Measurements from ENCODE around the gene CCDC110.
"Not testable (repeated sequence)": the region's sequence is repeated elsewhere in the genome, so short reads cannot be mapped to it uniquely, and the experiment has no call there.

Gene CCDC110

DNA sequence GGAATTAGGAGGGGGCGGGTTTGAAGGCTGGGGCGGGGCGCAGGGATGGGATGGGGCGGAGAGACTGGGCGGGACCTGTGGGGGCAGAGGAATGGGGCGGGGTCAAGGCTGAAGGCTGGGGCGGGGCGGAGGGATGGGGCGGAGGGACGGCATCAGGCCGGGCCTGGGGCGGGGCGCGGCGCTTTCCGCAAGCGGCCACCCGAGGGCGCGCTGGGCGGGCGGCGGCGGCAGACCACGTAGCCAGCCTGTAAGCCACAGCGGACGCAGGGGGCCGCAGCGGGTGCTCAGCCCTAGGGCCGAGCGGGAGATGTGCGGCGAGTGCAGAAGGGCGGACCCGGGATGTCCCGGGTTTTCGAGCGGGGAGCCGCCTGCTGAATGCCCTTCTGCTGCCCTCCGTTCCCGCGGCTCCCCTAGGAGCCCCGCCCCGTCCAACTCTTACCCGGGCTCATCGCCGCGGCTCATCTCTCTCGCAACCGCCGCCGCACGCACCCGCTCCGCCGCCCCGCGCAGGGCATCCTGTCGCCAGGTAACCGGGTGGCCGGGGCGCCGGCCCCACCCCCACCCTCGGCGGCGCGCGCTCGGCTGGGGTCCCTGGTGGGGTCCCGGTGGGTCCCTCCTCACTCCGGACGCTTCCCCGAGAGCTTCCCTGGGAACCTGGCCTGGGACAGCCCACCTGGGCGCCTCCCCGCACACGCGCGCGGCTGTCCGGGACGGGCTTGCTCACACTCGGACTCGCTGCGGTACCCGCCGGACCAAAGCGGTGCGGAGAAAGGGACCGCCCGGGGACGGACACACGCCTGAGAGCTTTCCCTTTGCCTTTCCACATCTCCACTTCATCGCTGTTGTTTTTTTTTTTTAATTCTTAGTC, at the start of gene CCDC110:
TSS of gene CCDC110 (minus strand) at position 499 of the 868 bp plus-strand sequence. CDS start at position 449, 50 bp downstream.
- DNase-seq: peak; percentile 89 to 92

GRCh38 chr4:185520119-185520518, 48.6 kb upstream of the CCDC110 start:
- no peak for DNase-seq

DNA sequence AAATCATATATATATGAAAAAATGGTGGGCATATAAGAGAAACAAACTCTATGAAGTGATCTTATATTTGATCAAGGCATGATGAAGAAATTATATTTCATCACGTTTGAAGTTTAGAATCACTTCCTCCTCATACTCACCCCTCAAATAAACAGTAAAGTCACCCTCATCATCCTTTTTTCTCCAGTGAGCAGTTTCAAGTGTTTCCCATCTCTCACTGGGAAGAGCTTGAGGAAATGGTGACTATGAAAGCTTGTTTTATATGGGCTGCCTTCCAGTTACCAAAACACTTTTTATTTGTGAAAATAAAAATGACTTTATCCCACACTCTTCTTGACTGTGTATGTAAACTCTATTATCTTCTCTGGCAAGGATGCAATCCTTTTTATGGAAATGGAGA, 47.0 kb upstream of the CCDC110 start:
- DNase-seq: no peak

- no peak for DNase-seq
These were observed 46.5 kb upstream of the CCDC110 start for GRCh38 chr4:185518069-185518468.

- no peak for DNase-seq
These were observed 43.7 kb upstream of the CCDC110 start for GRCh38 chr4:185515248-185515647.

DNA sequence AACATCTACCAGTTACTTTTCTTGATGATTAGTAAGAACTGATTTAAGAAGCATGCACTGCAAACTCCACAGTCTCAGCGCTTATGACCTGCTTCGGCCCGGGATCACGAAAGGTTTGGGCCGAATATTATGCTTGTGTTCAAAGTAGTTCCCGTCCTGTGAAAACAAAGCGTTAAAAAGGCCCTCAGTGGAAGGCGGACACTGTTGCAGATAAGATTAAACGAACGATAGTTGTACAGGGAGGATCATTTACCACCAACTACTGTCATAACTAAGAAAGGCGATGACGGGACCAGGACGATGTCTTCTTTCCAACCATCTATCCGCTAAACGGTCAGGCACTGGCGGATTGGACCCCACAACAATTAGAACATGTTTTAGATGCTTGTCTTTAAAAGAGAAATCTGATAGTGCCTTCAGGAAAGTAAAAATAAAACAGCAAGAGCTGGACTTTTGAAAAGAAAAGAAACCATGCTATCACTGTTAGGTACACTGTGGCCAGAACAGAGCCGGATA, 42.7 kb upstream of the CCDC110 start:
- no peak for DNase-seq

- DNase-seq: peak in 1 of 2 donors; percentile 30
These were observed 42.1 kb upstream of the CCDC110 start for GRCh38 chr4:185513489-185514181.

GRCh38 chr4:185512516-185512915, 41.0 kb upstream of the CCDC110 start:
- no peak for DNase-seq

DNA sequence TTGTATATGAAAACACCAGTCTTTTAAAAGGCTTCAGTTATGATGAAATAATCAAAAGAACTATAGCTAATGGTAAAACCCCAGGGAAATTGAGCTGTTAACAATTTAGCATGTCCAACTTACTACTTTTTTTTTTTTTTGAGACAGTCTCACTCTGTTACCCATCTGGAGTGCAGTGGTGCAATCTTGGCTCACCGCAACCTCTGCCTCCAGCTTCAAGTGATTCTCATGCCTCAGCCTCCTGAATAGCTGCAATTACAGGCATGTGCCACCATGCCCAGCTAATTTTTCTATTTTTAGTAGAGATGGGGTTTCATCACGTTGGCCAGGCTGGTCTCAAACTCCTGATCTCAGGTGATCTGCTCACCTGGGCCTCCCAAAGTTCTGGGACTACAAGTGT, 39.7 kb upstream of the CCDC110 start:
- not testable (repeated sequence) for DNase-seq

DNA sequence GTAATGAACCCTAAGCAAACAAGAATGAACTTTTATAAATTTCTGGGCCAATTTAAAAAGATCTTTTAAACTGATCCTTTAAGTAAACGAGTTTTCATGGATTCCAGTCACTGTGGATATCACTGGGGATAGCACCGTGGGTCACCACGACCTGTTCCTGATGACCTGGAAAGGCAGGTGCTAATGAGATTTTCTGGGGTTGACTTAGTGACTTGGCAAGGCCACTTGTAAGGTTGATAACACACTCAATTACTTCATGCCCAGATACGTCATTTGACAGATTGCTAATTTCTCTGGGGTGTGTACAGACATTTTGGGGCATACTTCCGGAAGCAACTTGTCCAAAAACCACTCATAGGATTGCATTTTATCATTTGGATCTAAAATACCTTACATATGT, 39.3 kb upstream of the CCDC110 start:
- no peak for DNase-seq

DNA sequence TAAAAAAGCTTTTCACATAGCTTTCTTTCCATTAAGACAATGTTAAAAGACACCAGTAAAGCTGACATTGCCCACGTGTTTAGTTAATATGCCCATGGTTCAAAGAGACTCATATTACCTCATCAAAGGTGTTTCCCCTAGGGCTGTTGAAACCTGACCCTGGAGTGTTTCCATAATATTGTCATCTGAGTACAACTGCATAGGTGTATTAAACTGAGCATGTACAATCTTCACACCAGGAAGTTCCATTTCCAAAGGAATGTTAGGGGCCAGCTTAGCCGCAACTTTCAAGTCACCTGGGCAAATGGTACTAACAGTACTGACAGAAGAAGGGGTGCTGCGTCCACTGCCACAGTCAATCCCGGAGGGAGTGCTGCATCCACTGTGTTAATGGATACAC, 36.6 kb upstream of the CCDC110 start:
- DNase-seq: no peak

DNA sequence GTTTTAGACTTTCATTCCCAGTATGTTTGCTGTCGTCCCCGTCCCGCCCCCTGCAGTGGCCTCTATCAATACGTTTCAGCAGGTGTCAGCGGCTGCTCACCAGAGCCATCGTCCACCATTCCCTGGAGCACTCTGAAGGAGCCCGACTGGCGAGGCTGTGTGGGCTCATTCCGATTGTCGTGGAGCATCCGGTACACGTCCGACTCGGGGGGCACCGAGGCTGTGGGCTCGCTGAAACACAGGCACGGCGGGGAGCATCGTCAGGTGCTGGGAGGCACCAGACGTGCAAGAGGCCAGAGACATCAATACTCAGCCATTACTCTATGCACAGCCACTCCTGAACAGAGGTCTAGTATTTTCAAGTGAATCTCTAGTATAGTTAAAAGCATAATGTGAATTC, 34.9 kb upstream of the CCDC110 start:
- no peak for DNase-seq

DNA sequence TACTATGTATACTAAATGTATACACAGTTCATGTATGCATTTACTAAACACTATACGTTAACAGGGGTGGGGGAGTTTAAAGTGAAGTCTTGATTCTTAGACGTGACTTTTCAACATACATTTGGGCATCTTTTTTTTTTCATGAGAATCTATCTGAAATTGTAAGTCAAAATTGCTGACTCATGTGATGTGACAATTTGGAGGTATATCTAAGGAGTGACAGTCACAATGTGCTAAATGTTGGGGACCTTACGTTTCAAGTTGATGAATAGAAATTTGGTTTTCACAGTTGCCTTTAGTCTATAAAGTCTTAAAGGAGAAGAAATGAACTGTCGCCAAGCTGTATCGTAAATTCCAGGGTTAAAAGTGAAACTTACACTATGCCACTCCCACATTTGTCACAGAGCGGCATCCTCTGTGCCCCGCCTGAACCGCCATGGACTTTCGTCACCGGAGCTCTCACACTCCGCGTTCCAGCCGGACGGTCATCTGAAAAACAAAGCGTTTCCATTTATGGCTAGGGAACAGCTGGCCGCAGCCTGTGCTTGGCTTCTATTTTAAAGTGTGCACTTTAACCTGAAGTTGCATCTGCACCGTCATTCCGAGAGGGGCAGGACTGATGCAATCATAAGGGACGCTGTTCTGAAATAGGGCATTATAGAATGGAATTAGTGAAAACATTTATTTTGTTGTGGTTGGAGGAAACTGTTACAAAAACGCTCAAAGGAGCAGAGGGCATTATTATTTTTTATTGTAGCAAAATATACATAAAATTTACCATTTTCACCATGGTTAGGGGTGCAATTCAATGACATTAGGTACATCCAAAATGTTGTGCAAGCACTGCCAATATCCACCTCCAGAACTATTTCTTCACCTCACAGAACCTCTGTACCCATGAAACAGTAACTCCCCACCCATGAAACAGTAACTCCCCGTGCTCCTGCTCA, 32.8 kb upstream of the CCDC110 start:
- no peak for DNase-seq

DNA sequence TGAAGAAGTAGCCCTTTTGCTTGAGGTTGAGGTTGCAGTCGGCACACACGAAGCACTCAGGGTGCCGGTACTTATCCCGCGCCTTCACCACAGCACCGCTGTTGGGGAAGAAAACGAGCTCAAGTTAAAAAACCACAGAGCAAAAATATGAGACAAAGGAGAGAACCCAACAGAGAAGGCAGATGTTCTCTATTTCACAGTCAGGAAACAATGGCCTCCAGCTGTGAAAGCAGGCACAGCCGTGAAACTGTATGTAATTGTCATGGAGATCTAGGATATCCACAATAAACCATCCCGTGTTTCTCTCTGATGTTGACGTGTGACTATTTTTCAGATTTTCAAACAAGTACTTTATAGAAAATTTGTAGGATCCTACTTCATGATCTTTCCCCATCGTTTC, 30.9 kb upstream of the CCDC110 start:
- no peak for DNase-seq

DNA sequence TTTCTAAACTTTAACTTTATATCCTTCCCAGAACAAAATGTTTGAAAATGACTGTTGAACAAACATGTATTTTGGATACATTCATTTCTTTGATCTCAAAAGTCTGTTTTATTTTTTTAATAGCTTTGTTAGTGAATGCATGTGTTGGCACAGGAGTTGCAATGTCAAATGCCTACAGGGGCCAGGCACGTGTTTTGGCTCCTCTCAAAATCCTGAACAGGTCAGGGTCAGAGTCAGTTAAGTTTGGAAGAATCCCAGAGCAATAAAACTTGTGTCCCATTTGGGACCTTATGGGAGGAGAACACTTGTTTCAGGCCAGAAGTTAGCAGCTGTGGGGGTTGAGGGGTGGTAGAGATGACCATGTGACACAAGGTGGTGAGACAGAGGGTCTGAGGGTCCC, 29.0 kb upstream of the CCDC110 start:
- no peak for DNase-seq

GRCh38 chr4:185500035-185500434, 28.5 kb upstream of the CCDC110 start:
- no peak for DNase-seq

DNA sequence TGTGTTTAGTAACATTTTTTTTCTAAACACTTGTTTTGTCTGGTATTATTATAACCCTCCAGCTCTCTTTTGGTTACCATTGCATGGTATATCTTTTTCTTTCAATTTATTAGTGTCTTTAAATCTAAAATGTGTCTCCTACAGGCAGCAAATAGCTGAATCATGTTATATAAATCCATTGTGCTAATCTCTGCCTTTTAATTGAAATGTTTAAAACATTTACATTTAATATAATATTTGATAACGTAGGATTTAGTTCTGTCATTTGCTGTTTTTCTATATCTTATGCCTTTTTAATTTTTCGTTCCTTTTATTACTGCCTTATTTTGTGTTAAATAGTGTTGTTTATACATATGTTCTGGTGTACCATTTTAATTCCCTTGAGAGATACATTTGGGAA, 17.1 kb upstream of the CCDC110 start:
- no peak for DNase-seq

- DNase-seq: no peak
These were observed 9.9 kb upstream of the CCDC110 start for GRCh38 chr4:185481401-185481800.

GRCh38 chr4:185480016-185480732, 8.6 kb upstream of the CCDC110 start:
- DNase-seq: no peak

DNA sequence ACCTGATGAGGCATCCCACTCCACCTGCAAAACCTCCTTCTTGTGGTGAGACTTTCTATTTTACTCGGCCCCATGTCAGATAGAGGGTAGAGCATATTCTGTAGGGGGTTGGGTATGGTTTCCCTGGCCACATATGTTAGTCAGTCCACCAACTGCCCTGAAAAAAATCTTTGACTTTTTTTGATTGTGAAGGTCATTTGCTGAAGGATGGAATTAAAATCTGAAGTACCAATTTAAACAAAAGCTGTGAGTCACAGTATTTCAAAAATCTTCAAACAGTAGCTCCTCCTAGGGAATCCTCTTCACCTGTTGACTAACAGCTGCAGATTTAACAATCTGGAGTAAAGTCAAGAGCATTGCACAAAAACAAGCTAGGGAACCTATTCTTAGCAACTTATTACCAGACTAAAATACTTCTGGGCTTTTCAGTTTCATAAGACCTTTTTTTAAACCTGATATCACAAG, 8.0 kb upstream of the CCDC110 start:
- no peak for DNase-seq

- no peak for DNase-seq
These were observed 1.7 kb upstream of the CCDC110 start for GRCh38 chr4:185473247-185473646.

DNA sequence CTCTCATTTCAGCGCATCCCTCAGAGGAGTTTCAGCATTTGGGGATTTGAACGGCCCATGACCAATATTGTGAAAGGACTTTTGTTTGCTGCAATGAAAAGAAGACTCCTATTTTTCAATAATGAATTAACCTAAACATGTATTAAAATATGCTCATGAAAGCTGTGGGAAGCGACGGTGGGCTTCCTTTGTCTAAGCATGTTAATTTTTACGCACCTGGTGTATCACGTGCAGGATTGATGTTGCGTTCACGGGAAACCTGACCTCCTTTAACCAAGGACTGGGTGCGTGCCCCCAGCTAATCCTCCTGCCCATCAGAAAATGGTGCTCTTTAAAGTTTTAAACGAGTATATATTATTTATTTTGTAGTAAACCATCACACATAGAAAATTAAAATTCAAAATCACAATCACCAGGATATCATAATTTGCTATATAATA, 590 bp upstream of the CCDC110 start:
- DNase-seq: no peak

Measured in CD4-positive, alpha-beta T cell treated with Interferon alpha-2 for 1 hour (primary cell).